CD14-positive monocyte (primary cell): ENCODE data around the gene KDF1. TPM values are rescaled to one million over a fixed set of nuclear protein-coding genes. Genes with fewer than 3 reads are reported as not detected.

Experiments
- DNase-seq, 3 donors: peaks; one replicate each; pipeline ENCODE4 v3.0.0-alpha.2; 2011 to 2022
- H2AFZ ChIP-seq: 2 replicates; pipeline ENCODE4 v1.6.0; 2012; ENCODE audit warnings: mild to moderate bottlenecking, low read depth, low read length, inconsistent platforms; ENCODE audit not compliant: insufficient read depth, poor library complexity, severe bottlenecking
- H3K27ac ChIP-seq, 2 donors: 1 replicate in 1 of 2; 2 replicates in 1 of 2; pipeline ENCODE4 v1.5.1; 2012 to 2013; ENCODE audit warnings: low read length in 2 of 2, control low read depth in 1 of 2, inconsistent platforms in 1 of 2, low read depth in 1 of 2, mild to moderate bottlenecking in 1 of 2
- H3K27me3 ChIP-seq, 2 donors: one replicate each; pipeline versions ENCODE4 v1.6.0 to v1.6.1; 2011 to 2013; ENCODE audit warnings: low read length in 2 of 2; ENCODE audit not compliant: control insufficient read depth in 2 of 2, insufficient read depth in 2 of 2
- H3K36me3 ChIP-seq, 2 donors: replicated peaks in 1 of 2; 1 replicate in 1 of 2; 2 replicates in 1 of 2; pipeline versions ENCODE4 v1.5.1 to v1.6.1; 2012 to 2013; ENCODE audit warnings: low read length in 2 of 2, control low read depth in 1 of 2, inconsistent platforms in 1 of 2, mild to moderate bottlenecking in 1 of 2; ENCODE audit not compliant: insufficient read depth in 2 of 2, control insufficient read depth in 1 of 2
- H3K4me1 ChIP-seq, 2 donors: 1 replicate in 1 of 2; 2 replicates in 1 of 2; pipeline versions ENCODE4 v1.5.1 to v1.6.1; 2012 to 2013; ENCODE audit warnings: low read length in 2 of 2, control low read depth in 1 of 2, inconsistent platforms in 1 of 2, mild to moderate bottlenecking in 1 of 2, moderate library complexity in 1 of 2; ENCODE audit not compliant: insufficient read depth in 2 of 2, control insufficient read depth in 1 of 2
- H3K4me2 ChIP-seq: replicated peaks from 2 replicates; pipeline ENCODE3; 2012; ENCODE audit warnings: low read length, moderate library complexity, mild to moderate bottlenecking; ENCODE audit not compliant: poor library complexity, severe bottlenecking; ENCODE audit errors: extremely low read depth
- H3K4me3 ChIP-seq, 3 experiments: fragments of 200-600 bp in 1 of 3; sonication (generic) in 1 of 3; replicated peaks in 1 of 3; 1 replicate in 2 of 3; 2 replicates in 1 of 3; pipeline ENCODE4 v1.5.1; 2011 to 2013; ENCODE audit warnings: low read length in 3 of 3, mild to moderate bottlenecking in 3 of 3, control low read depth in 2 of 3, low read depth in 2 of 3, inconsistent platforms in 1 of 3, moderate library complexity in 1 of 3
- H3K79me2 ChIP-seq: 2 replicates; pipeline ENCODE4 v1.6.0; 2012; ENCODE audit warnings: mild to moderate bottlenecking, control low read depth, inconsistent platforms, low read length, moderate library complexity; ENCODE audit not compliant: insufficient read depth
- H3K9ac ChIP-seq: 2 replicates; pipeline ENCODE4 v1.6.0; 2017; ENCODE audit warnings: low read length, mild to moderate bottlenecking; ENCODE audit not compliant: insufficient read depth, poor library complexity, severe bottlenecking
- H3K9me3 ChIP-seq, 2 donors: replicated peaks in 1 of 2; 1 replicate in 1 of 2; 2 replicates in 1 of 2; pipeline versions ENCODE4 v1.5.1 to v1.6.1; 2012 to 2013; ENCODE audit warnings: low read length in 2 of 2, control low read depth in 1 of 2; ENCODE audit not compliant: control insufficient read depth in 1 of 2, insufficient read depth in 1 of 2
- H4K20me1 ChIP-seq: 2 replicates; pipeline ENCODE4 v1.6.0; 2012; ENCODE audit warnings: mild to moderate bottlenecking, low read length, control low read depth, moderate library complexity; ENCODE audit not compliant: insufficient read depth
- H3K27ac Mint-ChIP-seq, 7 donors: one replicate each; pipeline ENCODE4 v1.8.0; 2020; ENCODE audit warnings: mild to moderate bottlenecking in 7 of 7, mixed read lengths in 7 of 7, moderate library complexity in 6 of 7, inconsistent platforms in 2 of 7
- H3K27me3 Mint-ChIP-seq, 3 donors: one replicate each; pipeline ENCODE4 v1.8.0; 2021 to 2022; ENCODE audit warnings: low read depth in 3 of 3, mild to moderate bottlenecking in 3 of 3, mixed read lengths in 3 of 3, moderate library complexity in 3 of 3, inconsistent platforms in 1 of 3
- H3K36me3 Mint-ChIP-seq, 2 donors: one replicate each; pipeline ENCODE4 v1.8.0; 2020; ENCODE audit warnings: mixed read lengths in 2 of 2, inconsistent platforms in 1 of 2, mild to moderate bottlenecking in 1 of 2
- H3K4me1 Mint-ChIP-seq: one replicate; pipeline ENCODE4 v1.8.0; 2020; ENCODE audit warnings: mild to moderate bottlenecking, mixed read lengths
- H3K4me3 Mint-ChIP-seq, 2 donors: one replicate each; pipeline ENCODE4 v1.8.0; 2020; ENCODE audit warnings: mild to moderate bottlenecking in 2 of 2, mixed read lengths in 2 of 2, moderate library complexity in 1 of 2
- H3K9me3 Mint-ChIP-seq, 7 donors: one replicate each; pipeline ENCODE4 v1.8.0; 2020 to 2022; ENCODE audit warnings: mixed read lengths in 7 of 7, mild to moderate bottlenecking in 6 of 7, moderate library complexity in 6 of 7, inconsistent platforms in 2 of 7
- CTCF ChIP-seq: fragments of 200-600 bp; IDR thresholded peaks from one replicate; pipeline ENCODE4 v1.8.0; 2022; ENCODE audit warnings: antibody characterized with exemption, mild to moderate bottlenecking
- WGBS: methylation state at CpG from one replicate; pipeline ENCODE4 v1.1.5; 2013; ENCODE audit warnings: missing lambda C conversion rate; ENCODE audit not compliant: insufficient coverage; 5-methylcytosine and 5-hydroxymethylcytosine counted together
- intact Hi-C, 2 donors: fragments of 100-400 bp; cut with micrococcal nuclease; formaldehyde crosslinking; loops; one replicate each; pipeline versions ENCODE4 v1.15.0 to v1.15.1; 2023
- polyA plus RNA-seq, 3 donors: library from polyadenylated mRNA; depleted of rRNA in 1 of 3; unstranded in 2 of 3; stranded (reverse) in 1 of 3; fragments of 300-500 nt in 2 of 3; fragments of >200 nt in 1 of 3; fragmentation: Illumina TruSeq in 2 of 3; gene quantifications; 1 replicate in 2 of 3; 2 replicates in 1 of 3; pipeline ENCODE4 v1.2.3, GENCODE V29; 2012 to 2021

The KDF1 gene
- polyA plus RNA-seq, 3 donors: not detected

GRCh38 chr1:26961826-26962225 lies 1.6 kb upstream of the KDF1 start:
- Histone ChIP-seq H3K9me3 (peaks cover 0 to 11% of the 10 kb centered on the region in 2 donors), H4K20me1 (no peaks in the 10 kb centered on the region), H3K4me1 (peaks cover 7 to 14% of the 10 kb centered on the region in 2 donors), H3K36me3 (no peaks in the 10 kb centered on the region), H3K4me2 (no peak overlapping the region), H3K79me2 (no peaks in the 10 kb centered on the region), H2AFZ (no peak overlapping the region), H3K4me3 (no peak overlapping the region), H3K9ac (no peak overlapping the region), H3K27ac (no peak overlapping the region), H3K27me3 (peaks cover 33 to 42% of the 10 kb centered on the region in 2 donors)
- intact Hi-C loops: no loop called here
- peak overlapping the region in 1 of 2 donors; percentile 22 for H3K4me3 Mint-ChIP-seq
- peaks cover 18% of the 10 kb centered on the region for H3K4me1 Mint-ChIP-seq
- H3K27me3 Mint-ChIP-seq: peaks cover 46 to 61% (median 51%) of the 10 kb centered on the region in 3 donors
- DNase-seq: no peak
- TF ChIP-seq CTCF: no peak
- no peak overlapping the region for H3K27ac Mint-ChIP-seq
- WGBS: 17% methylated on average over 2 of the region's 3 CpGs
- peaks cover 0 to 4% (median 2%) of the 10 kb centered on the region in 7 donors for H3K9me3 Mint-ChIP-seq
- H3K36me3 Mint-ChIP-seq: peaks cover 3 to 4% of the 10 kb centered on the region in 2 donors

DNA sequence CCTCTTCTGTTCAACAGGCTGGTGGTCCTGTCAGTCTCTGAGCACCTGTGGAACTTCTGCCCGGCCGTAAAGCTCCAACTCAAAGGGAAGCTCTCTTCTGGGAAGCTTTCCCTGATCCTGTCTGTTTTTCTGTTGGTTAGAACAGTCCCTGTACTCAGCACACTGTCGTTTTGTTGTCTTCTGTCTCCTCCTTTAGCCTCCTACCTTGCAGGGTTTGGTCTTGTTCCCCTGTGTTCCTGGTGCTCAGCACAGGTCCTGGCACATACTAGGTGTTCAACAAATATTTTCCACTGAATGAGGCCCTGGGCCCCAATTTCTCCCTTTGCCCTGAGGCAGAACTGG lies 328 bp upstream of the KDF1 start:
- Histone ChIP-seq H3K27ac (no peak overlapping the region), H3K9me3 (peaks cover 0 to 11% of the 10 kb centered on the region in 2 donors), H3K4me3 (peak overlapping the region in 1 of 3 experiments; percentile 68), H3K79me2 (no peaks in the 10 kb centered on the region), H2AFZ (no peak overlapping the region), H3K4me1 (peaks cover 7 to 14% of the 10 kb centered on the region in 2 donors), H3K9ac (peak overlapping the region; percentile 54), H3K27me3 (peaks cover 33 to 42% of the 10 kb centered on the region in 2 donors), H3K36me3 (no peaks in the 10 kb centered on the region), H3K4me2 (peak overlapping the region; percentile 77), H4K20me1 (no peaks in the 10 kb centered on the region)
- Mint-ChIP-seq H3K27me3 (peaks cover 43 to 61% (median 51%) of the 10 kb centered on the region in 3 donors), H3K27ac (peak overlapping the region in 1 of 7 donors; percentile 35), H3K4me1 (peaks cover 18% of the 10 kb centered on the region), H3K9me3 (peaks cover 2 to 8% (median 5%) of the 10 kb centered on the region in 7 donors), H3K36me3 (peaks cover 3 to 4% of the 10 kb centered on the region in 2 donors), H3K4me3 (peak overlapping the region; percentile 39 to 91)
- no peak for TF ChIP-seq CTCF
- intact Hi-C loops: no loop called here
- 45% methylated on average over 3 of the region's 3 CpGs for WGBS
- DNase-seq: no peak
